Stomach (tissue), 9 donors: ENCODE results near the gene PCDHGA1. TPM values are rescaled to one million over a fixed set of nuclear protein-coding genes. Genes with fewer than 3 reads are reported as not detected.

Experiments used
- DNase-seq, 2 donors: peaks; one replicate each; pipeline versions ENCODE4 v3.0.0 to v3.0.0-alpha.2; 2013 to 2019
- H3K27ac ChIP-seq, 5 donors: fragments of 200-600 bp in 4 of 5; sonication (generic) in 4 of 5; one replicate each; pipeline ENCODE4 v1.5.1; 2013 to 2019; ENCODE audit warnings: mild to moderate bottlenecking in 1 of 5, moderate library complexity in 1 of 5
- H3K27me3 ChIP-seq, 3 donors: fragments of 200-600 bp; sonication (generic); one replicate each; pipeline ENCODE4 v1.5.1; 2017 to 2019; ENCODE audit warnings: mixed run types in 1 of 3
- H3K36me3 ChIP-seq, 4 donors: fragments of 200-600 bp; sonication (generic); 1 replicate in 3 of 4; 2 replicates in 1 of 4; pipeline ENCODE4 v1.5.1; 2016 to 2019
- H3K4me1 ChIP-seq, 4 donors: fragments of 200-600 bp; sonication (generic); one replicate each; pipeline ENCODE4 v1.5.1; 2016 to 2019
- H3K4me3 ChIP-seq, 4 donors: fragments of 200-600 bp; sonication (generic) in 3 of 4; one replicate each; pipeline ENCODE4 v1.5.1; 2016 to 2019; ENCODE audit warnings: mild to moderate bottlenecking in 1 of 4
- H3K9me3 ChIP-seq, 4 donors: fragments of 200-600 bp; sonication (generic); one replicate each; pipeline ENCODE4 v1.5.1; 2016 to 2019
- EP300 ChIP-seq: sonication (generic); formaldehyde crosslinking; IDR thresholded peaks from one replicate; pipeline ENCODE4 v1.6.1; 2017; ENCODE audit warnings: antibody characterized with exemption
- POLR2A ChIP-seq, 4 donors: fragments of 450-650 bp; IDR thresholded peaks; one replicate each; pipeline ENCODE4 v1.6.1; 2016; ENCODE audit warnings: antibody characterized with exemption in 4 of 4, control low read depth in 2 of 4, mild to moderate bottlenecking in 1 of 4, moderate library complexity in 1 of 4
- POLR2AphosphoS5 ChIP-seq, 3 donors: sonication (generic); formaldehyde crosslinking; IDR thresholded peaks; one replicate each; pipeline ENCODE4 v1.6.1; 2016; ENCODE audit warnings: antibody characterized with exemption in 3 of 3
- WGBS, 5 donors: extraction: QIAGEN DNeasy Blood & Tissue Kit in 3 of 5; methylation state at CpG; one replicate each; pipeline versions ENCODE4 v1.1.5 to v1.1.7; 2013 to 2018; 5-methylcytosine and 5-hydroxymethylcytosine counted together
- intact Hi-C: fragments of 100-400 bp; cut with DNase I; formaldehyde crosslinking; loops from one replicate; pipeline ENCODE4 v1.15.1; 2023; ENCODE audit warnings: low total_unique reads
- polyA plus RNA-seq, 3 donors: library from polyadenylated mRNA; stranded (reverse); fragments of 200-250 nt; gene quantifications; one replicate each; pipeline ENCODE4 v1.2.3, GENCODE V29; 2013
- total RNA-seq, 5 donors: library from RNA; depleted of rRNA; stranded (reverse); fragments of >200 nt; gene quantifications; one replicate each; pipeline versions ENCODE4 v1.1.0 to v1.2.3, GENCODE V29; 2014 to 2016
- TF ChIP-seq, protein P1 (sequence below), 7 experiments: fragments of 450-650 bp in 4 of 7; fragments of 200-600 bp in 3 of 7; sonication (generic) in 3 of 7; IDR thresholded peaks; one replicate each; pipeline ENCODE4 v1.5.1; 2016 to 2019; ENCODE audit warnings: antibody characterized with exemption in 7 of 7, control low read depth in 2 of 7, mild to moderate bottlenecking in 1 of 7
- donor health status: healthy with polysubstance abuse.
- donor health status: Bipolar disorder and iron deficiency.
- donor health status: healthy.

The PCDHGA1 gene
- total and polyA plus RNA-seq, 8 donors, result 0.13 to 0.18 TPM; not detected in 6

DNA sequence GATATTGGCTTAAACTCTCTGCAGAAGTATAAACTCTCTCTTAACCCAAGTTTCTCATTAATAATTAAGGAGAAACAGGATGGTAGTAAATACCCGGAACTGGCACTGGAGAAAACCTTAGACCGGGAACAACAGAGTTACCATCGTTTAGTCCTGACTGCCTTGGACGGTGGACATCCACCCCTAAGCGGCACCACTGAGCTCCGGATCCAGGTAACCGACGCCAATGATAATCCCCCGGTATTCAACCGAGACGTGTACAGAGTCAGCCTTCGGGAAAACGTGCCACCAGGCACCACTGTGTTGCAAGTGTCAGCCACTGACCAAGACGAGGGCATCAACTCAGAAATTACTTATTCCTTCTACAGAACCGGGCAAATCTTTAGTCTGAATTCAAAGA lies 68.3 kb downstream of the PCDHGA1 start:
- no peak for DNase-seq
- Histone ChIP-seq H3K9me3 (peaks cover 44 to 94% (median 87%) of the 10 kb centered on the region in 4 donors), H3K4me1 (peaks cover 0 to 6% (median 0%) of the 10 kb centered on the region in 4 donors), H3K4me3 (no peak overlapping the region), H3K27me3 (peaks cover 0 to 79% (median 19%) of the 10 kb centered on the region in 3 donors), H3K27ac (no peak overlapping the region), H3K36me3 (peaks cover 0 to 11% (median 0%) of the 10 kb centered on the region in 4 donors)
- TF ChIP-seq EP300 (no peak), POLR2A (IDR thresholded peaks at IDR 0.05) (no peak), POLR2AphosphoS5 (IDR thresholded peaks at IDR 0.05) (no peak)
- TF ChIP-seq, protein P1, sequence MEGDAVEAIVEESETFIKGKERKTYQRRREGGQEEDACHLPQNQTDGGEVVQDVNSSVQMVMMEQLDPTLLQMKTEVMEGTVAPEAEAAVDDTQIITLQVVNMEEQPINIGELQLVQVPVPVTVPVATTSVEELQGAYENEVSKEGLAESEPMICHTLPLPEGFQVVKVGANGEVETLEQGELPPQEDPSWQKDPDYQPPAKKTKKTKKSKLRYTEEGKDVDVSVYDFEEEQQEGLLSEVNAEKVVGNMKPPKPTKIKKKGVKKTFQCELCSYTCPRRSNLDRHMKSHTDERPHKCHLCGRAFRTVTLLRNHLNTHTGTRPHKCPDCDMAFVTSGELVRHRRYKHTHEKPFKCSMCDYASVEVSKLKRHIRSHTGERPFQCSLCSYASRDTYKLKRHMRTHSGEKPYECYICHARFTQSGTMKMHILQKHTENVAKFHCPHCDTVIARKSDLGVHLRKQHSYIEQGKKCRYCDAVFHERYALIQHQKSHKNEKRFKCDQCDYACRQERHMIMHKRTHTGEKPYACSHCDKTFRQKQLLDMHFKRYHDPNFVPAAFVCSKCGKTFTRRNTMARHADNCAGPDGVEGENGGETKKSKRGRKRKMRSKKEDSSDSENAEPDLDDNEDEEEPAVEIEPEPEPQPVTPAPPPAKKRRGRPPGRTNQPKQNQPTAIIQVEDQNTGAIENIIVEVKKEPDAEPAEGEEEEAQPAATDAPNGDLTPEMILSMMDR (IDR thresholded peaks at IDR 0.05), result no peak
- WGBS, 5 donors, result 19 to 30% (median 24%) methylated on average over 15 of the region's 15 CpGs
- intact Hi-C loops, result no loop called here

DNA sequence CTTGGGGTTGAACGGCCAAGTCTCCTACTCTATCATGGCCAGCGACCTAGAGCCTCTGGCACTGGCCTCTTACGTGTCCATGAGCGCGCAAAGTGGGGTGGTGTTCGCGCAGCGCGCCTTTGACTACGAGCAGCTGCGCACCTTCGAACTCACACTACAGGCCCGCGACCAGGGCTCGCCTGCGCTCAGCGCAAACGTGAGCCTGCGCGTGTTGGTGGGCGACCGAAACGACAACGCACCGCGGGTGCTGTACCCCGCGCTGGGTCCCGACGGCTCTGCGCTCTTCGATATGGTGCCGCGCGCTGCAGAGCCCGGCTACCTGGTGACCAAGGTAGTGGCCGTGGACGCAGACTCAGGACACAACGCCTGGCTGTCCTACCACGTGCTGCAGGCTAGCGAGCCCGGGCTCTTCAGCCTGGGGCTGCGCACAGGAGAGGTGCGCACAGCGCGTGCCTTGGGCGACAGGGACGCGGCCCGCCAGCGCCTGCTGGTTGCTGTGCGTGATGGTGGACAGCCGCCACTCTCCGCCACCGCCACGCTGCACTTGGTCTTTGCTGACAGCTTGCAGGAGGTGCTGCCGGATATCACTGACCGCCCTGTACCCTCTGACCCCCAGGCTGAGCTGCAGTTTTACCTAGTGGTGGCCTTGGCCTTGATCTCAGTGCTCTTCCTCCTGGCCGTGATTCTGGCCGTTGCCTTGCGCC lies 69.4 kb downstream of the PCDHGA1 start:
- no peak for DNase-seq

DNA sequence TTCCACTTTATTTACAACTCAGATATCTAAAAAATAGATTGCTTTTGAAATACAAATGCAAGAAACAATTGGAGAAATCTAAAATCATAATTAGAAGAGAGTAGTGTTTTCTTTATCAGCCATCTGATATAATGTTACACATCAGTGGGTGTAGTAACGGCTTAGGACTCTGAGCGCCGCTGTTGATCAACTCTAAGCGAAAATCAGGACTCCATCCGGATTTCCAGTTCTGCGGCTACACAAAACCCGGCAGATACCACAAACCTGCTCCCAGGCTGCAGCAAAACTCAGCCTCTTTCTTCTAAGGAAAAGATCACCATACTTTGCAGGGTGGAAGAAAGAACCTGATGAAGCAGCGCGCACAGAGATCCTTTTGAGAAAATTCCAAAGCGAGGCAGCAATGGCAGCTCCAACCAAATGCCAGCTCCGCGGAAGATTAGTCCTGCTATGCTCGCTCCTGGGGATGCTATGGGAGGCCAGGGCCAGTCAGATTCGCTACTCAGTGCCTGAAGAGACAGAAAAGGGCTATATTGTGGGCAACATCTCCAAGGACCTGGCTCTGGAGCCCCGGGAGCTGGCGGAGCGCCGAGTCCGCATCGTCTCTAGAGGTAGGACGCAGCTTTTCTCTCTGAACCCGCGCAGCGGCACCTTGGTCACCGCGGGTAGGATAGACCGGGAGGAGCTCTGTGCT lies 72.4 kb downstream of the PCDHGA1 start, which contains the start of gene PCDHGA9:
TSS of gene PCDHGA9 (plus strand) at position 226 of the 691 bp plus-strand sequence. CDS start at position 401, 175 bp downstream.
- Histone ChIP-seq H3K9me3 (peaks cover 51 to 96% (median 90%) of the 10 kb centered on the region in 4 donors), H3K4me3 (peak within 1 kb of the TSS in 3 of 4 donors; percentile 8 to 37 (median 27)), H3K36me3 (peaks cover 0 to 18% (median 0%) of the 10 kb centered on the region in 4 donors), H3K27me3 (peaks cover 0 to 76% (median 32%) of the 10 kb centered on the region in 3 donors), H3K4me1 (peaks cover 0 to 6% (median 0%) of the 10 kb centered on the region in 4 donors), H3K27ac (no peak within 1 kb of the TSS)
- intact Hi-C loops, result no loop called here
- WGBS, 5 donors, result 13 to 20% (median 17%) methylated on average over 26 to 27 of the region's 27 CpGs
- no peak for TF ChIP-seq POLR2AphosphoS5 (IDR thresholded peaks at IDR 0.05)
- TF ChIP-seq, protein P1 (IDR thresholded peaks at IDR 0.05), result peak in 1 of 7 experiments; percentile 10
- DNase-seq, result peak in 1 of 2 donors; percentile 44

More for the DNA sequence above, 69.4 kb downstream of the PCDHGA1 start:
- peaks cover 0 to 78% (median 25%) of the 10 kb centered on the region in 3 donors for H3K27me3 ChIP-seq
- H3K4me3 ChIP-seq, result no peak overlapping the region
- H3K36me3 ChIP-seq, result peaks cover 0 to 13% (median 0%) of the 10 kb centered on the region in 4 donors
- TF ChIP-seq POLR2A (IDR thresholded peaks at IDR 0.05) (no peak), EP300 (no peak), POLR2AphosphoS5 (IDR thresholded peaks at IDR 0.05) (no peak)
- TF ChIP-seq, protein P1 (IDR thresholded peaks at IDR 0.05), result no peak
- peaks cover 0 to 6% (median 0%) of the 10 kb centered on the region in 4 donors for H3K4me1 ChIP-seq
- intact Hi-C loops, result no loop called here
- H3K9me3 ChIP-seq, result peaks cover 42 to 94% (median 87%) of the 10 kb centered on the region in 4 donors
- H3K27ac ChIP-seq, result no peak overlapping the region
- WGBS, 5 donors, result 18 to 32% (median 28%) methylated on average over 15 to 61 of the region's 61 CpGs

DNA sequence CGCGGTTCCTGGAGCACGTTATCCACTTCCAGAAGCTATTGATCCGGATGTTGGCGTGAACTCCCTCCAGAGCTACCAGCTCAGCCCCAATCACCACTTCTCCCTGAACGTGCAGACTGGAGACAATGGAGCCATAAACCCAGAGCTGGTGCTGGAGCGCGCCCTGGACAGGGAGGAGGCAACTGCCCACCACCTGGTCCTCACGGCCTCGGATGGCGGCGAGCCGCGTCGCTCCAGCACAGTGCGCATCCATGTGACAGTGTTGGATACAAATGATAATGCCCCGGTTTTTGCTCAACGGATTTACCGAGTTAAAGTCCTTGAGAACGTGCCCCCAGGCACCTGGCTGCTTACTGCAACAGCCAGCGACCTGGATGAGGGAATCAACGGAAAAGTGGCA lies 73.1 kb downstream of the PCDHGA1 start:
- peaks cover 0 to 80% (median 37%) of the 10 kb centered on the region in 3 donors for H3K27me3 ChIP-seq
- no peak for DNase-seq
- peak overlapping the region in 2 of 4 donors; percentile 8 to 37 for H3K4me3 ChIP-seq
- no peak overlapping the region for H3K27ac ChIP-seq
- WGBS, 5 donors, result 25 to 39% (median 31%) methylated on average over 21 to 22 of the region's 22 CpGs
- peaks cover 54 to 99% (median 94%) of the 10 kb centered on the region in 4 donors for H3K9me3 ChIP-seq
- TF ChIP-seq, protein P1 (IDR thresholded peaks at IDR 0.05), result no peak
- no peak for TF ChIP-seq POLR2A (IDR thresholded peaks at IDR 0.05)
- no peak for TF ChIP-seq POLR2AphosphoS5 (IDR thresholded peaks at IDR 0.05)
- TF ChIP-seq EP300, result no peak
- intact Hi-C loops, result no loop called here
- peaks cover 0 to 6% (median 0%) of the 10 kb centered on the region in 4 donors for H3K4me1 ChIP-seq
- peaks cover 0 to 18% (median 0%) of the 10 kb centered on the region in 4 donors for H3K36me3 ChIP-seq
